ENCODE data around the gene QSER1.

DNA sequence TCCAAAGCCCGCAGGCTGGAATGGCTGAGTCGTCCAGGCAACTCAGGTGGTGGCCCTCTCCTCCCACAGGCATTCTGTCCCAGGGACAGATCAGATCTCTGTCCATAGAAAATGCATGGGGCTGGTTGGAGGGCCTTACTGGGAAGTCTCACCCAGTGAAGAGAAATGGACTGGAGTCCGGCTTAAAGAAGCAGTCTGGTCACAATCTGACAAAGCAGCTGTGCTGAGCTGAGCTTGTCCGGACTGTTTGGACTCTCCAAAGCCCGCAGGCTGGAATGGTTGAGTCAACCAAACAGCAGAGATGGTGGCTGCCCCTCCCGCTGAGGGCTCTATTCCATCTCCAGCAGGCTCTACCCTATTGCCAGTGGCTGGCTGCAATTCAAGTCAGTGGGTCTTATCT is 108.7 kb downstream of the QSER1 start:
- no peak for TF ChIP-seq POLR2A (IDR thresholded peaks at IDR 0.05)
- TF ChIP-seq, protein P1, sequence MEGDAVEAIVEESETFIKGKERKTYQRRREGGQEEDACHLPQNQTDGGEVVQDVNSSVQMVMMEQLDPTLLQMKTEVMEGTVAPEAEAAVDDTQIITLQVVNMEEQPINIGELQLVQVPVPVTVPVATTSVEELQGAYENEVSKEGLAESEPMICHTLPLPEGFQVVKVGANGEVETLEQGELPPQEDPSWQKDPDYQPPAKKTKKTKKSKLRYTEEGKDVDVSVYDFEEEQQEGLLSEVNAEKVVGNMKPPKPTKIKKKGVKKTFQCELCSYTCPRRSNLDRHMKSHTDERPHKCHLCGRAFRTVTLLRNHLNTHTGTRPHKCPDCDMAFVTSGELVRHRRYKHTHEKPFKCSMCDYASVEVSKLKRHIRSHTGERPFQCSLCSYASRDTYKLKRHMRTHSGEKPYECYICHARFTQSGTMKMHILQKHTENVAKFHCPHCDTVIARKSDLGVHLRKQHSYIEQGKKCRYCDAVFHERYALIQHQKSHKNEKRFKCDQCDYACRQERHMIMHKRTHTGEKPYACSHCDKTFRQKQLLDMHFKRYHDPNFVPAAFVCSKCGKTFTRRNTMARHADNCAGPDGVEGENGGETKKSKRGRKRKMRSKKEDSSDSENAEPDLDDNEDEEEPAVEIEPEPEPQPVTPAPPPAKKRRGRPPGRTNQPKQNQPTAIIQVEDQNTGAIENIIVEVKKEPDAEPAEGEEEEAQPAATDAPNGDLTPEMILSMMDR (IDR thresholded peaks at IDR 0.05) = no peak
